Neuronal stem cell (in vitro differentiated cells): ENCODE measurements around the gene GARIN3.
"Not testable (repeated sequence)": the region's sequence is repeated elsewhere in the genome, so short reads cannot be mapped to it uniquely, and the experiment has no call there.

ENCODE experiments used
- DNase-seq: peaks from one replicate; pipeline ENCODE4 v3.0.0-alpha.2; 2013; ENCODE audit warnings: low spot score
- H2AFZ ChIP-seq: one replicate; pipeline ENCODE4 v1.6.1; 2013; ENCODE audit warnings: mild to moderate bottlenecking, low read length, inconsistent platforms
- H2AK5ac ChIP-seq: 2 replicates; pipeline ENCODE4 v1.6.1; 2013; ENCODE audit warnings: low read depth, mild to moderate bottlenecking, inconsistent platforms, low read length, moderate library complexity, mixed read lengths
- H2BK120ac ChIP-seq: 2 replicates; pipeline ENCODE4 v1.6.1; 2013; ENCODE audit warnings: low read depth, mild to moderate bottlenecking, inconsistent platforms, low read length, moderate library complexity, mixed read lengths
- H2BK12ac ChIP-seq: one replicate; pipeline ENCODE4 v1.6.1; 2013; ENCODE audit warnings: low read length, inconsistent platforms
- H2BK15ac ChIP-seq: 2 replicates; pipeline ENCODE4 v1.6.1; 2013; ENCODE audit warnings: mild to moderate bottlenecking, low read length, inconsistent platforms, mixed read lengths
- H2BK5ac ChIP-seq: one replicate; pipeline ENCODE4 v1.6.1; 2013; ENCODE audit warnings: inconsistent platforms, mild to moderate bottlenecking, low read length, moderate library complexity
- H3K14ac ChIP-seq: one replicate; pipeline ENCODE4 v1.6.1; 2013; ENCODE audit warnings: low read length, inconsistent platforms
- H3K18ac ChIP-seq: 2 replicates; pipeline ENCODE4 v1.6.1; 2013; ENCODE audit warnings: low read length, inconsistent platforms
- H3K23ac ChIP-seq: 2 replicates; pipeline ENCODE4 v1.6.1; 2013; ENCODE audit warnings: low read depth, mild to moderate bottlenecking, mixed read lengths, low read length, inconsistent platforms; ENCODE audit not compliant: poor library complexity
- H3K27ac ChIP-seq: replicated peaks from 3 replicates; pipeline ENCODE4 v1.5.1; 2013; ENCODE audit warnings: low read length, inconsistent platforms
- H3K27me3 ChIP-seq, 3 experiments: 2 replicates each; pipeline ENCODE4 v1.6.1; 2013; ENCODE audit warnings: low read length in 3 of 3, mild to moderate bottlenecking in 2 of 3, inconsistent platforms in 1 of 3, low read depth in 1 of 3, mixed read lengths in 1 of 3, moderate library complexity in 1 of 3; ENCODE audit not compliant: control insufficient read depth in 3 of 3, insufficient read depth in 3 of 3
- H3K36me3 ChIP-seq, 2 donors: replicated peaks in 1 of 2; 2 replicates each; pipeline ENCODE4 v1.6.1; 2013; ENCODE audit warnings: low read length in 2 of 2; ENCODE audit not compliant: control insufficient read depth in 2 of 2, insufficient read depth in 2 of 2
- H3K4ac ChIP-seq: 2 replicates; pipeline ENCODE4 v1.6.1; 2013; ENCODE audit warnings: inconsistent platforms, mild to moderate bottlenecking, low read length, moderate library complexity
- H3K4me1 ChIP-seq, 2 donors: 1 replicate in 1 of 2; 2 replicates in 1 of 2; pipeline ENCODE4 v1.6.1; 2013; ENCODE audit warnings: low read length in 2 of 2, low read depth in 1 of 2; ENCODE audit not compliant: control insufficient read depth in 2 of 2, insufficient read depth in 1 of 2
- H3K4me2 ChIP-seq: one replicate; pipeline ENCODE4 v1.6.1; 2013; ENCODE audit warnings: mild to moderate bottlenecking, low read length, inconsistent platforms; ENCODE audit not compliant: insufficient read depth, poor library complexity, severe bottlenecking
- H3K4me3 ChIP-seq, 2 donors: 2 replicates each; pipeline ENCODE4 v1.5.1; 2013; ENCODE audit warnings: low read length in 2 of 2, mild to moderate bottlenecking in 2 of 2, inconsistent platforms in 1 of 2, moderate library complexity in 1 of 2
- H3K79me1 ChIP-seq: one replicate; pipeline ENCODE4 v1.6.1; 2013; ENCODE audit warnings: low read depth, mild to moderate bottlenecking, inconsistent platforms, low read length, moderate library complexity
- H3K9ac ChIP-seq: one replicate; pipeline ENCODE4 v1.6.1; 2013; ENCODE audit warnings: mild to moderate bottlenecking, low read depth, low read length, inconsistent platforms; ENCODE audit not compliant: poor library complexity
- H3K9me3 ChIP-seq, 2 donors: replicated peaks in 1 of 2; 2 replicates each; pipeline versions ENCODE3 to v1.6.1; 2013; ENCODE audit warnings: low read length in 2 of 2, mild to moderate bottlenecking in 2 of 2, inconsistent platforms in 1 of 2, low read depth in 1 of 2, mixed read lengths in 1 of 2, moderate library complexity in 1 of 2; ENCODE audit not compliant: control insufficient read depth in 2 of 2, insufficient read depth in 1 of 2
- H4K8ac ChIP-seq: one replicate; pipeline ENCODE4 v1.6.1; 2013; ENCODE audit warnings: low read depth, mild to moderate bottlenecking, inconsistent platforms, low read length, moderate library complexity
- H4K91ac ChIP-seq: one replicate; pipeline ENCODE4 v1.6.1; 2013; ENCODE audit warnings: low read length, low read depth, mild to moderate bottlenecking, inconsistent platforms; ENCODE audit not compliant: poor library complexity
- WGBS, 2 donors: extraction: QIAGEN DNeasy Blood & Tissue Kit; methylation state at CpG; one replicate each; pipeline ENCODE4 v1.1.7; 2013; ENCODE audit warnings: missing lambda C conversion rate in 2 of 2, mixed read lengths in 1 of 2; ENCODE audit not compliant: insufficient read length in 2 of 2, insufficient replicate concordance in 1 of 2; ENCODE audit errors: extremely low coverage in 2 of 2; 5-methylcytosine and 5-hydroxymethylcytosine counted together

GARIN3 gene

DNA sequence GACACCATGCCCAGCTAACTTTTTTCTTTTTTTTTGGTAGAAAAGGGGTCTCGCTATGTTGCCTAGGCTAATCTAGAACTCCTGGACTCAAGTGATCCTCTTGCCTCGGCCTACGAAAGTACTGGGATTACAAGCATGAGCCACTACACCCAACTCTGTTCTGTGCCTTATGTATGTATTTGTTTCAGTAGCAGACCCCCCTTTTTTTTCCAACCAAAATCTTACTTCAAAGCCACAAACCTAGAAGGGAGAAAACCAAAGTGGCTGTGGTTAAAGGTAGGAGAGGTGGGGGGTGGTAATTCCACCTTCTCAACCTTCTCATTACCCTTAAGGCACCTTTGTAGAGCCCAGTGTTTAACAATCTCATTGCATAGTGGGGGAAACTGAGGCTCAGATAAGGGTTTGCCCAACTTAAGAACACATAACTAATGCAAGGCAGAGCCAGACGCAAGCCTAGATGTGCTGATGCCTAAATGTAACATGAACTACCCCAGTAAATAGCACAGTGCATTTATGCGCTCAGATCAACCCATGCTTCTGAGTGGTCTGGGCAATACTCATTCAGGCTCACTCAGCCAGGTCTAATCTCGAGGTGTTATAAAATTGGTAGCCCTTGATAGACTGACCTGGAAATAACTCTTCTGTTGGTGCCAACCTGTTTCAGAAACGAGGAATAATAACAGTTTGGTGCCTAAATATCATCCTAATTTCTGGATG lies 47.6 kb upstream of the GARIN3 start:
- Histone ChIP-seq H2BK5ac (no peak overlapping the region), H3K4ac (no peak overlapping the region), H2AK5ac (no peak overlapping the region), H3K27me3 (no peaks in the 10 kb centered on the region), H3K4me1 (no peaks in the 10 kb centered on the region), H3K36me3 (no peaks in the 10 kb centered on the region), H3K4me3 (no peak overlapping the region), H3K4me2 (no peak overlapping the region), H3K9ac (no peak overlapping the region), H3K79me1 (no peaks in the 10 kb centered on the region), H3K9me3 (no peaks in the 10 kb centered on the region), H3K14ac (no peak overlapping the region), H2BK15ac (no peak overlapping the region), H3K27ac (no peak overlapping the region), H4K8ac (no peak overlapping the region), H2BK12ac (no peak overlapping the region), H3K23ac (no peak overlapping the region), H4K91ac (no peak overlapping the region), H2AFZ (no peak overlapping the region), H3K18ac (no peak overlapping the region), H2BK120ac (no peak overlapping the region)
- WGBS, 2 donors: no CpG with 5 or more reads among the region's 7 CpGs
- DNase-seq: no peak

DNA sequence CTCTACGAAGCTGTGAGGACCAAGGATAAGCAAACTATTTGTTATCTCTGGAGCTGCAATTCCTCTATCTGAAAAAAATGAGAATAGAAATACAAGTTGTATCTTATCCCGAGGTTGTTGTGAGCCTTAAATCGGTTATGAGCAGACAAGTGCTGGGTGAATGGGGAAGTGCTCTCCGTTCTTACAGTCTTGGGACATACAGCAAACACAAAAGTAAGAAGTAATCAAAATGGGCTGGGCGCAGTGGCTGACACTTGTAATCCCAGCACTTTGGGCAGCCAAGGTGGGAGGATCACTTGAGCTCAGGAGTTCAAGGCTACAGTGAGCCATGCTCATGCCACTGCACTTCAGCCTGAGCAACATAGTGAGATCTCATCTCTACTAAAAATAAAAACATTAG lies 46.2 kb upstream of the GARIN3 start:
- no peaks in the 10 kb centered on the region for H3K9me3 ChIP-seq
- no peak overlapping the region for H4K91ac ChIP-seq
- no peak overlapping the region for H2AFZ ChIP-seq
- no peak for DNase-seq
- H3K27me3 ChIP-seq: no peaks in the 10 kb centered on the region
- H3K4me1 ChIP-seq: no peaks in the 10 kb centered on the region
- H3K4ac ChIP-seq: no peak overlapping the region
- no peak overlapping the region for H4K8ac ChIP-seq
- no peak overlapping the region for H3K18ac ChIP-seq
- H3K4me3 ChIP-seq: no peak overlapping the region
- no peaks in the 10 kb centered on the region for H3K79me1 ChIP-seq
- H2BK12ac ChIP-seq: no peak overlapping the region
- no peaks in the 10 kb centered on the region for H3K36me3 ChIP-seq
- no peak overlapping the region for H3K9ac ChIP-seq
- no peak overlapping the region for H3K27ac ChIP-seq
- no peak overlapping the region for H2AK5ac ChIP-seq
- no peak overlapping the region for H2BK5ac ChIP-seq
- H3K14ac ChIP-seq: no peak overlapping the region
- H2BK120ac ChIP-seq: no peak overlapping the region
- no peak overlapping the region for H3K23ac ChIP-seq
- no CpG with 5 or more reads among the region's 5 CpGs for WGBS, 2 donors
- H2BK15ac ChIP-seq: no peak overlapping the region
- no peak overlapping the region for H3K4me2 ChIP-seq

DNA sequence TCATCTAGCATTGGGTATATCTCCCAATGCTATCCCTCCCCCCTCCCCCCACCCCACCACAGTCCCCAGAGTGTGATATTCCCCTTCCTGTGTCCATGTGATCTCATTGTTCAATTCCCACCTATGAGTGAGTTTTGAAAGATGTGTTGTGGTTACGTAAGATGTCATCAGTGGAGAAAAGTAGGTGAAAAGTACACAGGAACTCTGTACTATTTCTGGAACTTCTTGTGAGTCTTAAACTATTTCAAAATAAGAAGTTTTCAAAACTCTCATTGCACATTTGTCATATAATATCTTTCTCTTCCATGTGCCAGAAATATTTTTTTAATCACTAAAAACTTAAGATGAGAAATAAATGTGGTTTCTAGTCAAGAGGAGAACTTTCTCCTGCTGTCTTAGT lies 44.6 kb upstream of the GARIN3 start:
- H3K14ac ChIP-seq, H3K27me3 ChIP-seq, H3K9ac ChIP-seq, H2BK12ac ChIP-seq, H3K36me3 ChIP-seq, H2BK120ac ChIP-seq, H2BK5ac ChIP-seq, H2BK15ac ChIP-seq, H3K9me3 ChIP-seq, H3K79me1 ChIP-seq, H3K27ac ChIP-seq, H3K4me3 ChIP-seq, H2AK5ac ChIP-seq, H4K91ac ChIP-seq, H3K4me2 ChIP-seq, H2AFZ ChIP-seq, H3K23ac ChIP-seq, H3K4me1 ChIP-seq, H3K4ac ChIP-seq, DNase-seq, H4K8ac ChIP-seq, H3K18ac ChIP-seq: not testable (repeated sequence)
- WGBS, 2 donors: no CpG with 5 or more reads among the region's 1 CpG

DNA sequence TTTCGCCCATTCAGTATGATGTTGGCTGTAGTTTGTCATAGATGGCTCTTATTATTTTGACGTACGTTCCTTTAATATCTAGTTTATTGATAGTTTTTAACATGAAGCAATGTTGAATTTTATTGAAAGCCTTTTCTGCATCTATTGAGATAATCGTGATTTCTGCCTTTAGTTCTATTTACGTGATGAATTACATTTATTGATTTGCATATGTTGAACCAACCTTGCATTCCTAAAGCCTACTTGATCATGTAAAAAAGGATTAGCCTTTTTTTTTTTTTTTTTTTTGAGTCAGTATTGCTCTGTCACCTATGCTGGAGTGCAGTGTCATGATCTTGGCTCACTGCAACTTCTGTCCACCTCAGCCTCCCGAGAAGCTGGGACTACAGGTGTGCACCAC lies 39.6 kb upstream of the GARIN3 start:
- H4K8ac ChIP-seq: no peak overlapping the region
- H3K4me2 ChIP-seq: no peak overlapping the region
- no peaks in the 10 kb centered on the region for H3K9me3 ChIP-seq
- no CpG with 5 or more reads among the region's 6 CpGs for WGBS, 2 donors
- no peak overlapping the region for H3K4me3 ChIP-seq
- no peak overlapping the region for H3K9ac ChIP-seq
- no peak overlapping the region for H3K14ac ChIP-seq
- H3K4me1 ChIP-seq: no peaks in the 10 kb centered on the region
- H3K27ac ChIP-seq: no peak overlapping the region
- H2BK12ac ChIP-seq: no peak overlapping the region
- no peak overlapping the region for H3K4ac ChIP-seq
- no peak overlapping the region for H3K18ac ChIP-seq
- no peaks in the 10 kb centered on the region for H3K36me3 ChIP-seq
- DNase-seq: no peak
- H2BK120ac ChIP-seq: no peak overlapping the region
- H3K27me3 ChIP-seq: no peaks in the 10 kb centered on the region
- no peak overlapping the region for H2AFZ ChIP-seq
- no peak overlapping the region for H2BK5ac ChIP-seq
- no peaks in the 10 kb centered on the region for H3K79me1 ChIP-seq
- H4K91ac ChIP-seq: no peak overlapping the region
- H3K23ac ChIP-seq: no peak overlapping the region
- H2BK15ac ChIP-seq: no peak overlapping the region
- no peak overlapping the region for H2AK5ac ChIP-seq
